H1 (cell line): Measurements from ENCODE around the gene EIF4ENIF1. TPM values are rescaled to one million over a fixed set of nuclear protein-coding genes. Genes with fewer than 3 reads are reported as not detected.

Experiments
- CTCF ChIA-PET: fragments of 300-600 bp; sonication (Branson Sonifier 250); formaldehyde crosslinking; loops from one replicate; lab custom pipeline; 2021; ENCODE audit not compliant: partially characterized antibody; lab: Charles Lee
- POLR2A ChIA-PET: fragments of 300-600 bp; sonication (Branson Sonifier 250); formaldehyde crosslinking; loops from one replicate; lab custom pipeline; 2021; ENCODE audit warnings: inconsistent platforms; ENCODE audit not compliant: partially characterized antibody; lab: Charles Lee
- DNase-seq, 2 experiments: peaks; one replicate each; pipeline versions ENCODE4 v3.0.0 to v3.0.0-alpha.2; 2010 to 2022; ENCODE audit warnings: low spot score in 2 of 2, low read depth in 1 of 2, mixed read lengths in 1 of 2
- FAIRE-seq: peaks from 2 replicates; lab custom pipeline; 2011; peaks lifted over from hg19 to GRCh38; lab: Jason Lieb, UNC
- H2AFZ ChIP-seq: 2 replicates; pipeline ENCODE4 v1.8.1; 2012; ENCODE audit warnings: low read length, inconsistent platforms
- H2AK5ac ChIP-seq: 2 replicates; pipeline ENCODE4 v1.6.1; 2013; ENCODE audit warnings: low read depth, low read length
- H2BK120ac ChIP-seq: replicated peaks from 2 replicates; pipeline ENCODE3; 2013; ENCODE audit warnings: low read depth, low read length, inconsistent platforms
- H2BK12ac ChIP-seq: 2 replicates; pipeline ENCODE4 v1.6.1; 2013; ENCODE audit warnings: low read depth, low read length
- H2BK15ac ChIP-seq: 2 replicates; pipeline ENCODE4 v1.6.1; 2013; ENCODE audit warnings: low read length
- H2BK20ac ChIP-seq: 2 replicates; pipeline ENCODE4 v1.6.1; 2013; ENCODE audit warnings: low read length
- H2BK5ac ChIP-seq: 2 replicates; pipeline ENCODE4 v1.6.1; 2013; ENCODE audit warnings: low read depth, low read length
- H3K14ac ChIP-seq: 2 replicates; pipeline ENCODE4 v1.6.1; 2013; ENCODE audit warnings: inconsistent platforms; ENCODE audit not compliant: insufficient read length
- H3K18ac ChIP-seq: 2 replicates; pipeline ENCODE4 v1.6.1; 2013; ENCODE audit warnings: low read length; ENCODE audit errors: extremely low read depth
- H3K23ac ChIP-seq: 2 replicates; pipeline ENCODE4 v1.6.1; 2013; ENCODE audit warnings: inconsistent platforms; ENCODE audit not compliant: insufficient read length
- H3K23me2 ChIP-seq: 2 replicates; pipeline ENCODE4 v1.6.1; 2013; ENCODE audit warnings: low read depth, low read length
- H3K27ac ChIP-seq: 2 replicates; pipeline ENCODE4 v1.6.1; 2011; ENCODE audit warnings: low read depth, low read length, inconsistent platforms
- H3K27me3 ChIP-seq, 4 experiments: replicated peaks in 1 of 4; 1 replicate in 1 of 4; 2 replicates in 3 of 4; pipeline versions ENCODE4 v1.6.1 to v1.8.1; 2011 to 2013; ENCODE audit warnings: low read length in 3 of 4, mild to moderate bottlenecking in 3 of 4, inconsistent platforms in 2 of 4, mixed read lengths in 2 of 4, moderate library complexity in 1 of 4; ENCODE audit not compliant: control insufficient read depth in 3 of 4, insufficient read depth in 3 of 4; ENCODE audit errors: extremely low read depth in 1 of 4
- H3K36me3 ChIP-seq, 4 experiments: 2 replicates each; pipeline versions ENCODE4 v1.6.1 to v1.8.1; 2011 to 2013; ENCODE audit warnings: mild to moderate bottlenecking in 4 of 4, low read length in 3 of 4, moderate library complexity in 2 of 4, control low read depth in 1 of 4, inconsistent platforms in 1 of 4; ENCODE audit not compliant: insufficient read depth in 4 of 4, control insufficient read depth in 2 of 4
- H3K4ac ChIP-seq: replicated peaks from 2 replicates; pipeline ENCODE3; 2013; ENCODE audit warnings: low read length, low read depth, mixed read lengths, inconsistent platforms; ENCODE audit not compliant: insufficient read length
- H3K4me1 ChIP-seq, 4 experiments: replicated peaks in 1 of 4; 1 replicate in 1 of 4; 2 replicates in 3 of 4; pipeline versions ENCODE4 v1.6.1 to v1.8.1; 2011 to 2013; ENCODE audit warnings: low read length in 3 of 4, inconsistent platforms in 2 of 4, mixed read lengths in 1 of 4; ENCODE audit not compliant: insufficient read depth in 4 of 4, control insufficient read depth in 3 of 4
- H3K4me2 ChIP-seq, 2 experiments: 2 replicates each; pipeline versions ENCODE4 v1.6.1 to v1.8.1; 2011 to 2013; ENCODE audit warnings: low read depth in 2 of 2, low read length in 2 of 2, control low read depth in 1 of 2, inconsistent platforms in 1 of 2, mild to moderate bottlenecking in 1 of 2; ENCODE audit not compliant: insufficient read depth in 1 of 2
- H3K4me3 ChIP-seq, 4 experiments: fragments of 200-600, 300-600 bp in 1 of 4; sonication (generic), shearing (Covaris generic), sonication (Bioruptor Twin) in 1 of 4; 2 replicates each; pipeline versions ENCODE4 v1.5.1 to v1.8.1; 2011 to 2016; ENCODE audit warnings: low read length in 4 of 4, low read depth in 3 of 4, control low read depth in 2 of 4, inconsistent platforms in 2 of 4, mild to moderate bottlenecking in 2 of 4, mixed read lengths in 1 of 4, moderate library complexity in 1 of 4; ENCODE audit not compliant: insufficient read depth in 2 of 4; ENCODE audit errors: extremely low read depth in 1 of 4
- H3K56ac ChIP-seq: replicated peaks from 2 replicates; pipeline ENCODE3; 2013; ENCODE audit warnings: low read depth, mild to moderate bottlenecking, mixed read lengths, low read length, inconsistent platforms; ENCODE audit not compliant: insufficient read length
- H3K79me1 ChIP-seq: 2 replicates; pipeline ENCODE4 v1.6.1; 2013; ENCODE audit warnings: low read depth, low read length, control low read depth
- H3K79me2 ChIP-seq, 2 experiments: 2 replicates each; pipeline versions ENCODE4 v1.6.1 to v1.8.1; 2012 to 2013; ENCODE audit warnings: low read length in 2 of 2, mild to moderate bottlenecking in 2 of 2, inconsistent platforms in 1 of 2; ENCODE audit not compliant: insufficient read depth in 2 of 2, control insufficient read depth in 1 of 2
- H3K9ac ChIP-seq, 4 experiments: replicated peaks in 1 of 4; 1 replicate in 1 of 4; 2 replicates in 3 of 4; pipeline versions ENCODE4 v1.6.1 to v1.8.1; 2011 to 2013; ENCODE audit warnings: low read depth in 3 of 4, low read length in 3 of 4, control low read depth in 2 of 4, mild to moderate bottlenecking in 2 of 4, moderate library complexity in 2 of 4, inconsistent platforms in 1 of 4; ENCODE audit errors: extremely low read depth in 1 of 4
- H3K9me3 ChIP-seq, 2 experiments: 2 replicates each; pipeline versions ENCODE4 v1.6.1 to v1.8.1; 2012 to 2013; ENCODE audit warnings: mild to moderate bottlenecking in 2 of 2, moderate library complexity in 2 of 2, control low read depth in 1 of 2, inconsistent platforms in 1 of 2, low read depth in 1 of 2, low read length in 1 of 2, mixed read lengths in 1 of 2; ENCODE audit not compliant: insufficient read depth in 2 of 2
- H4K20me1 ChIP-seq, 2 experiments: replicated peaks in 1 of 2; 2 replicates each; pipeline versions ENCODE3 to v1.8.1; 2011 to 2013; ENCODE audit warnings: inconsistent platforms in 2 of 2, low read length in 2 of 2, mild to moderate bottlenecking in 1 of 2; ENCODE audit not compliant: insufficient read depth in 2 of 2, control insufficient read depth in 1 of 2
- H4K5ac ChIP-seq: 2 replicates; pipeline ENCODE4 v1.6.1; 2013; ENCODE audit warnings: low read length, low read depth, mixed read lengths, inconsistent platforms; ENCODE audit not compliant: insufficient read length
- H4K8ac ChIP-seq: 2 replicates; pipeline ENCODE4 v1.8.0; 2013; ENCODE audit warnings: mild to moderate bottlenecking, moderate library complexity, low read length, inconsistent platforms; ENCODE audit not compliant: insufficient read depth; ENCODE audit errors: extremely low read depth
- H4K91ac ChIP-seq: replicated peaks from 2 replicates; pipeline ENCODE3; 2013; ENCODE audit warnings: low read length, mixed read lengths, inconsistent platforms; ENCODE audit not compliant: insufficient read length
- ASH2L ChIP-seq: fragments of 200-600, 300-600 bp; sonication (generic); IDR thresholded peaks from one replicate; pipeline ENCODE4 v1.7.1; 2017; ENCODE audit warnings: low read length
- CBX5 ChIP-seq: fragments of 300-800, 300-1000 bp; sonication (generic); IDR thresholded peaks from 2 replicates; pipeline ENCODE4 v1.7.1; 2016; ENCODE audit warnings: antibody characterized with exemption, low read length, low read depth
- CHD1 ChIP-seq: IDR thresholded peaks from 2 replicates; pipeline ENCODE4 v1.6.1; 2012; ENCODE audit warnings: low read depth, low read length, improper control_type of control experiment
- CHD2 ChIP-seq: IDR thresholded peaks from 2 replicates; pipeline ENCODE4 v1.6.1; 2012; ENCODE audit warnings: low read length, improper control_type of control experiment
- EGR1 ChIP-seq: IDR thresholded peaks from 2 replicates; pipeline ENCODE4 v1.6.1; 2011; ENCODE audit warnings: low read depth, low read length, borderline replicate concordance
- EP300 ChIP-seq, 2 experiments: IDR thresholded peaks; 1 replicate in 1 of 2; 2 replicates in 1 of 2; pipeline ENCODE4 v1.6.1; 2011 to 2012; ENCODE audit warnings: low read depth in 2 of 2, low read length in 2 of 2, mild to moderate bottlenecking in 2 of 2, borderline replicate concordance in 1 of 2, inconsistent platforms in 1 of 2, moderate library complexity in 1 of 2
- EZH2 ChIP-seq: fragments of 200-600 bp; sonication (generic); IDR thresholded peaks from 2 replicates; pipeline ENCODE4 v1.7.1; 2012; ENCODE audit warnings: low read depth, mild to moderate bottlenecking, moderate library complexity, low read length, inconsistent platforms; ENCODE audit not compliant: severe bottlenecking
- HDAC6 ChIP-seq: IDR thresholded peaks from one replicate; pipeline ENCODE4 v1.7.1; 2012; ENCODE audit warnings: low read depth, mild to moderate bottlenecking, inconsistent platforms, low read length, moderate library complexity
- JUN ChIP-seq: IDR thresholded peaks from 2 replicates; pipeline ENCODE4 v1.6.1; 2011; ENCODE audit warnings: low read depth, mild to moderate bottlenecking, improper control_type of control experiment, low read length
- KDM5A ChIP-seq: fragments of 200-600 bp; IDR thresholded peaks from 2 replicates; pipeline ENCODE4 v1.7.1; 2012; ENCODE audit warnings: mild to moderate bottlenecking, low read length, inconsistent platforms, mixed read lengths
- POLR2AphosphoS5 ChIP-seq: IDR thresholded peaks from 2 replicates; pipeline ENCODE4 v1.6.1; 2011; ENCODE audit warnings: low read depth, low read length
- RNF2 ChIP-seq: fragments of 200-900, 300-1000 bp; sonication (generic); IDR thresholded peaks from 2 replicates; pipeline ENCODE4 v1.7.1; 2016; ENCODE audit warnings: borderline replicate concordance, low read depth, mild to moderate bottlenecking, antibody characterized with exemption, low read length; ENCODE audit not compliant: poor library complexity, severe bottlenecking; ENCODE audit errors: missing control alignments
- SP2 ChIP-seq: IDR thresholded peaks from 2 replicates; pipeline ENCODE4 v1.6.1; 2012; ENCODE audit warnings: mild to moderate bottlenecking, low read length, inconsistent platforms
- TAF7 ChIP-seq: optimal IDR thresholded peaks from 2 replicates; pipeline ENCODE3; 2011; ENCODE audit warnings: low read depth, mild to moderate bottlenecking, inconsistent platforms, low read length, moderate library complexity, borderline replicate concordance
- TEAD4 ChIP-seq: IDR thresholded peaks from 2 replicates; pipeline ENCODE4 v1.6.1; 2012; ENCODE audit warnings: low read depth, low read length, inconsistent platforms, mixed read lengths
- WGBS, 2 experiments: shearing (Covaris generic) in 1 of 2; methylation state at CpG; one replicate each; pipeline versions ENCODE4 v1.1.6 to v1.1.7; 2013 to 2015; ENCODE audit warnings: low lambda C conversion rate in 2 of 2, mixed read lengths in 2 of 2, inconsistent platforms in 1 of 2, low coverage in 1 of 2, missing lambda C conversion rate in 1 of 2; ENCODE audit not compliant: insufficient replicate concordance in 2 of 2, insufficient coverage in 1 of 2, insufficient read length in 1 of 2; ENCODE audit errors: extremely low coverage in 1 of 2, missing lambda C conversion rate in 1 of 2; 5-methylcytosine and 5-hydroxymethylcytosine counted together
- polyA plus RNA-seq, 7 experiments: library from polyadenylated mRNA; depleted of rRNA in 3 of 7; stranded (reverse) in 5 of 7; unstranded in 2 of 7; fragments of >200 nt in 5 of 7; fragments of 200-250 nt in 2 of 7; gene quantifications; 1 replicate in 5 of 7; 2 replicates in 1 of 7; 4 replicates in 1 of 7; pipeline versions ENCODE4 v1.2.1 to v1.2.3, GENCODE V29; 2011 to 2013; ENCODE audit warnings: missing spikeins in 2 of 7, mixed read lengths in 2 of 7
- total RNA-seq: library from RNA; stranded (reverse); fragmentation: NEBNext Ultra II Directional; extraction: Animal tissue kit (Norgen Biotek cat#: 25700); gene quantifications from 2 replicates; pipeline ENCODE4 v1.2.1, GENCODE V29; 2021

Gene EIF4ENIF1
- total and polyA plus RNA-seq, 2 of the 8 experiments (the other 6 are each of a cell fraction or from before 2014, with no cell fraction given), result 21.9 to 23.6 TPM

- Histone ChIP-seq H2AFZ (no peak overlapping the region), H3K18ac (no peak overlapping the region), H3K9ac (no peak overlapping the region), H3K4me2 (no peak overlapping the region), H3K56ac (no peak overlapping the region), H3K27ac (no peak overlapping the region), H2AK5ac (no peak overlapping the region), H3K23me2 (no peaks in the 10 kb centered on the region), H3K79me1 (no peaks in the 10 kb centered on the region), H3K9me3 (no peaks in the 10 kb centered on the region), H4K5ac (no peak overlapping the region), H3K14ac (no peak overlapping the region), H2BK120ac (no peak overlapping the region), H3K36me3 (peaks cover 16 to 73% (median 55%) of the 10 kb centered on the region in 4 experiments), H3K79me2 (no peaks in the 10 kb centered on the region), H3K27me3 (no peaks in the 10 kb centered on the region), H4K91ac (no peak overlapping the region), H3K4me1 (no peaks in the 10 kb centered on the region), H2BK5ac (no peak overlapping the region), H2BK20ac (no peak overlapping the region), H3K23ac (no peak overlapping the region), H2BK12ac (no peak overlapping the region), H2BK15ac (no peak overlapping the region), H3K4ac (no peak overlapping the region), H4K20me1 (peaks cover 0 to 2% of the 10 kb centered on the region in 2 experiments), H3K4me3 (no peak overlapping the region), H4K8ac (no peak overlapping the region; the same call in 1 of the 2 replicates)
- ChIA-PET POLR2A (interaction anchor here (1.2 to 5.2 kb wide), 2 partner anchors 8 to 12 kb away, joined by 3 to 23 read pairs; no protein-coding TSS in a partner anchor), CTCF (interaction anchor here (1.4 to 2.2 kb wide), 3 partner anchors 8 to 12 kb away, joined by 6 to 7 read pairs (median 7); no protein-coding TSS in a partner anchor)
- FAIRE-seq, result no peak
- DNase-seq, result no peak
- WGBS, 2 experiments, result 90% methylated on average over 8 of the region's 8 CpGs; no CpG with 5 or more reads in 1 of the 2 experiments
- TF ChIP-seq HDAC6, result no peak
- no peak for TF ChIP-seq TAF7
- no peak for TF ChIP-seq RNF2
- no peak for TF ChIP-seq POLR2AphosphoS5
- TF ChIP-seq CHD2, result no peak
- no peak for TF ChIP-seq EZH2
- TF ChIP-seq CHD1, result no peak
- no peak for TF ChIP-seq CBX5
- TF ChIP-seq ASH2L, result no peak
- TF ChIP-seq KDM5A, result no peak
- TF ChIP-seq JUN, result no peak
- TF ChIP-seq SP2, result no peak
- no peak for TF ChIP-seq EGR1
- TF ChIP-seq EP300 (IDR thresholded peaks at IDR 0.05; ENCODE audit: borderline replicate concordance in 1 of 2, low read depth in 2 of 2, low read length in 2 of 2), result no peak
- TF ChIP-seq TEAD4, result no peak
These were observed 49.8 kb downstream of the EIF4ENIF1 start for GRCh38 chr22:31439808-31440207.
